Measurements from ENCODE around the gene VAV2. TPM values are rescaled to one million over a fixed set of nuclear protein-coding genes. Genes with fewer than 3 reads are reported as not detected.
"Not testable (repeated sequence)": the region's sequence is repeated elsewhere in the genome, so short reads cannot be mapped to it uniquely, and the experiment has no call there.

Gene VAV2
- total RNA-seq, 2 donors from 2014 or later, result 7.0 to 7.3 TPM

DNA sequence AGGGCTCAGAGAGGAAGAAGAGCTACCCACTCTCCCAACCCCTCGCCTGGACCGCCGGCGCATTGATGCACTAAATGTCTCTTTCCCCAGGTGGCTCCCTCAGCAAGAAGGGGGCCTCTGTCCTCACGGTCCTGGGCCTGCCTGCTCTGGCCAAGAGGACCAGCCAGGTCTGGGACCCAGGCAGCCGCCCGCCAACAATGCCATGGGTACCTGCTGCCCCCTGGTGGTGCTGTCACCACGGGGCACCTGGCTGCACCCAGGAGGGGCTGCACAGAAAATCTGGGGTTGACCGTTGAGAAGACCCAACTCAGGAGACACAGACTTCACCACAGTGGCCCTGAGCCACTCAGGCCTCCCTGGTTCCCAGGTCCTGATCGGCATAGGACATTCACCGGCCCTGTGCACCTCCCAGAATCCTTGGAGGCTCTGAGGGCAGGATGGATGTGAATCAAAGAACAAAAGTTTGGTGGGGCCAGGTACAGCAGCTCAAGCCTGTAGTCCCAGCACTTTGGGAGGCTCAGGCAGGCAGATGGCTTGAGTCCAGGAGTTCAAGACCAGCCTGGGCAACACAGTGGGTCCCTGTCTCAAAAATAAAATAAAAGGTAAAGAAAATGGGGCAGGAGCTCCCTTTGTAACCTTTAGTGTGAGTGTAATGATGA lies 2.4 kb upstream of the VAV2 start:
- H3K27me3 Mint-ChIP-seq, result no peaks in the 10 kb centered on the region
- H3K4me3 Mint-ChIP-seq, result peak overlapping the region; percentile 20
- no peak overlapping the region for H3K27ac Mint-ChIP-seq
- H3K4me1 Mint-ChIP-seq, result no peaks in the 10 kb centered on the region
- no peaks in the 10 kb centered on the region for H3K9me3 Mint-ChIP-seq
- no peaks in the 10 kb centered on the region for H3K36me3 Mint-ChIP-seq (ENCODE audit: low read depth)
- peak; percentile 53 for ATAC-seq (replicated peaks)

DNA sequence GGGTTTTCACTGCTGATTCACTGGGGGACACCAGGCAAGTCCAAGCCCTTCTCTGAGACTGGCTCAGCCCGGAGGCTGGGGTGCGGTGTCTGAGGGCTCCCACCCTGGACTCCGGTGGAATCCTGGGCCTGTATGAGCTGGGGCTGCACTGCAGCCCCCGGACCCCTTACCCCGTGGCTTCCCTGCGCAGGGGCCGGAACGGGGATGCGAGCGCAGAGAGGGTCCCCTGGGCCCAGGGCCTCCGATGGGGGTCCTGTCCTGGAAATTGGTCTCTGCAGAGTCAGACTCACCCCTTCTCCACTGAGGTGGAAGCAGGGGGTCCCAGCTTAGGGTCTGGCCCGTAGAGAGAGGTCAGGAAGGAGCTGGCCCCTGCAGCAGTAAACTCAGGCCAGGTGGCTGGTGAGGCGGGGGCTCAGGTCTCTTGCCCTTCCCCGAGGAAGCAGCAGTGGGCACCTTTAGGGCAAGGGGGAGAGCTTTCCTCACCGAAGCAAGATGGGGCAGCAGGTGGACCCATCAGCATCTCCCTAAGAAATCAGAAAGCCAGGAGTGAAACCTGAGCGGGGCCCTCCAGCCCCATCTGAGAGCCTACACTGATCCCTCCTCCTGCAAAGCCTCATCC lies 1.6 kb upstream of the VAV2 start:
- Mint-ChIP-seq H3K9me3 (no peaks in the 10 kb centered on the region), H3K27ac (no peak overlapping the region), H3K4me3 (peak overlapping the region; percentile 51), H3K36me3 (ENCODE audit: low read depth) (no peaks in the 10 kb centered on the region), H3K27me3 (no peaks in the 10 kb centered on the region), H3K4me1 (no peaks in the 10 kb centered on the region)
- ATAC-seq (replicated peaks), result no peak

DNA sequence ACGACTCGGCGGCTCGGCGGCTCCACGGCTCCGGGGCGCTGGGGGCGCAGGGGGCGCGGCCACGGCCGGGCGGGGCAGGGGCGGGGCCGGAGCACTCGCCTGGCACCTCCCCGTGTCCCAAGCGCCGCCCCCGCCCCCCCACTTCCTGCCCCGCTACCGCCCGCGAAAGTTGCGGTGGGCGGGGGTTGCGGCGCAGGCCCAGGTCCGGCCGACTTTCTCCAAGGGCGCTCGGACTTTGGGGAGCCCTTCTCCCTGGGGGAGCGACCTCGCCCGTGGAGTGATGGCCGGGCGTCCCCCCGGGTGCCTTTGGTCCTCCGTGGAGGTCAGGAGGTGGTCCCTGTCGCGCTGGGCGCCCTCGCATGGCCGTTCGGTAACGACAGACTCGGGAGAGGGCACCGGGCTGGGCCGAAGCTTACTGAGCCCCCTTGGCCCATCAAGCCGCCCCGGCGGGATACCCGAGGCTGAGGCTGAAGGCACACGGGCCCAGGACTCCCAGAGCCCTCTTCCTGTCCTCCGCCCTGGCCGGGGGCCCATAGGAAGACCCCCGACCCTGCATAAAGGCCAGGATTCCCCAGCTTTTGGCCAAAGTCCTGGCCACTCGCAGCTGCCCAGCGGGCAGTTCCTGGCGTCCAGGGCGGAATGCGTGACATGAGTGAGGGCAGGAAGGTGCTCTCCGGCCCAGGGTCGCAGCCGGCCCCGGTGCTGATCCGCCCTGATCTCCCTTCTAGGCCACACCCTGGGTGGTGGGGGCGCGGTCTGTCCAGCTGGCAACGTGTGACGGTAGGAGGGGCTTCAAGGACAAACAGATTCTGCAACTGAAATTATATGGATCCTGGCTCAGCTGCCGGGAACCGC lies 883 bp upstream of the VAV2 start:
- Mint-ChIP-seq H3K4me1 (no peaks in the 10 kb centered on the region), H3K4me3 (peak overlapping the region; percentile 51), H3K27me3 (no peaks in the 10 kb centered on the region), H3K9me3 (no peaks in the 10 kb centered on the region), H3K36me3 (ENCODE audit: low read depth) (no peaks in the 10 kb centered on the region), H3K27ac (no peak overlapping the region)
- ATAC-seq (replicated peaks), result peak; percentile 78

DNA sequence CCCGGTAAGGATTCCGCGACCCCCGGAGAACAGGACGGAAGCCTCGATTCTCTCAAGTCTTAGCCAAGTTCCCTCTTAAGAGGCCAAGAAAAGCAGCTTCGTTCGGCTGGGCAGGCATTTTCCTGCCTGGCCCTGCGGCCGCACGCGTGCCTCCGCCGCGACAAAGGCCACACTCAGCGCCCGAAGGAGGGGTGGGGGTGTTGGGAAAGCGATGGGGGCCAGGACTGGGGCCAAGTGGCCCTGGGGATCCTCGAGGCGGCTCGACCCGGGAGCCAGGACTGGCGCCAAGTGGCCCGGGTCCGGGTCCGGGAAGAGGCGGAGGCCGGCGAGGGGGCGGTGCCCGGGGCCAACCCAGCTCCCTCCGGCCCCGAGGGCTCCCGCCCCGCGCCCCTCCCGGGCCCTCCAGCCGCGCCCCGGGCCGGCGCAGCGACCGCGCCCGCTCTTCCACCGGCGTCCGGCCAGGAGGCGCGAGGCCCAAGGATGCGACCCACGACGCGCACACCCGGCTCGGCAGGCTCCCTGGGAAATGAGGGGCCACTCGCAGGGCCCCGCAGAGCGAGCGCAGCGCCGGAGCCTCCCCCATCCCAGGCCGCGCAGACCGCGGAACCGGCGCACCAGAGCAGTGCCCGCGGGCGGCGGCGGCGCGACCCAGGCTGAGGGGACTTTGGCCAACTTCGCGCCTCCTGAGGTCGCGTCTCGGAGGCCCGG lies 756 bp downstream of the VAV2 start:
- ATAC-seq (replicated peaks), result peak; percentile 5
- Mint-ChIP-seq H3K36me3 (ENCODE audit: low read depth) (no peaks in the 10 kb centered on the region), H3K4me1 (no peaks in the 10 kb centered on the region), H3K9me3 (no peaks in the 10 kb centered on the region), H3K27me3 (no peaks in the 10 kb centered on the region), H3K4me3 (peak overlapping the region; percentile 45), H3K27ac (no peak overlapping the region)

DNA sequence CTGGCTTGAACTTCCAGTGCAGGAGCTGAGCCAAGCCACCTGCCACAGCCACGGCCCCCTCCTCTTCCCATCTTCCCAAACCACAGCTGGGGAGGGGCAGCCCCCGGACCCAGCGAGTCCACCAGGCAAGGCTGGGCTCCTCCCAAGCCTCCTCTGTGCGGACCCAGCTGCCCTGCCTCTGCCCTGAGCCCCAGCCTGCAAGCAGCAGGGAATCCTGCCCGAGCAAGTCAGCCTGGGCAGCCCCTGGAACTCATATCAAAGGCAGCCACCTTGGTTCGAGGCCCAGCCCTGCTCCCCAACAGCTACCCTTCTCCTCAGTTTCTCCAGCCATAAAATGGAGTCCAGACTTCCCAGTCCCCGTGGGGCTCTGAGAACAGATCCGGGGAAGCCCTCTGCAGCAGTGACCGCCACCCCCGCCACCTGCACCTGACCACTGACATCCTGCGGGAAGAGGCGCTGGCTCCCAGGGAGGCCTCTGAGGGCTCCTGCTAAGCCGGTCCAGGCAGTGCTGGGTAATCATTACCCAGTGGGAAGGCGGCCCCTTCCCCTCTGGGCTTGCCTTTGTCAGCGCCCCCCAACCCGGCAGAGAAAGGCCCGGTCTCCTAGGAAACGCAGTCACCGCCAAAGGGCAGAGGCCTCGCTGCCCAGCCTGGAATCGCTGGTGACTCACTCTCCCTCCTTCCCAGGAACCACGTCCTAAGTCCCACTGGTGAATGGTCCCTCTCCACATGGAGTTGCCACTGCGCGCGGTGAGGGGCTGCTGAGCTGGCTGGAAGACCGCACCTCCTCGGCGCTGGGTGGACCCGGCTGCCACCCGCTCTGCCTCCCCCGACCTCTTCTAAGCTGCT lies 1.5 kb downstream of the VAV2 start:
- H3K27me3 Mint-ChIP-seq, result no peaks in the 10 kb centered on the region
- no peaks in the 10 kb centered on the region for H3K9me3 Mint-ChIP-seq
- H3K4me3 Mint-ChIP-seq, result peak overlapping the region; percentile 45
- ATAC-seq (replicated peaks), result no peak
- no peaks in the 10 kb centered on the region for H3K36me3 Mint-ChIP-seq (ENCODE audit: low read depth)
- H3K27ac Mint-ChIP-seq, result no peak overlapping the region
- no peaks in the 10 kb centered on the region for H3K4me1 Mint-ChIP-seq

DNA sequence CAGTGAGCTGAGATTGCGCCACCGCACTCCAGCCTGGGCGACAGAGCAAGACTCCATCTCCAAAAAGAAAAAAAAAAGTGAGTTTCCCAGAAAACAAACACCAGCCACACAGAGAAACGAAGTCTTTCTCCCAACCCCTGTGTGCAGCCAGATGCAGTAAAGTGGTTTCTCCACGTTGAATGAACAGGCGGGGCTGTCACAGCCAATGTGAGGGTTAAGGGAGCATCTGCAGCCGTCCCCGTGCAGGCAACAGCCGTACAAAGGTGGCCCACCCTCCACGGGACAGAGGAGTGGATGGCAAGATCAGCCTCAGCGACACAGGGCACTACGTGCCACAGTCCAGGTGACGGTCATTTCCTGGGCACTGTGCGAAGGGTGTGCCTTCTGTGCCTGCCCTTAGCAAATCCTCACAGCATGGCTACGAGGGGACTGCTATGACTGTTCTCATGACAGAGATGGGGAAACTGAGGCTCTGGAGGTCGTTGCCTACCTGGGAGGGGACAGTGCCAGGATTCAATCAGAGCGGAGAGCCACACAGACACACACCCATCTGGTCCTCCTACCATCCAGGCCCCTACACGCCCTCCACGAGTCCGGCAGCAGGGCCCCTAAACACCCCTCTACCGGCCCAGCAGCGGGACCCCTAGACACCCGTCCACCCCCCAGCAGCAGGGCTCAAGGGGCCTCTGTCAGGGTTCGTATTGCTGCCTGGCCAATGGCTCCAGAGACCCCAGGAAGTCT lies 2.3 kb downstream of the VAV2 start:
- Mint-ChIP-seq H3K4me3 (no peak overlapping the region), H3K27me3 (no peaks in the 10 kb centered on the region), H3K4me1 (no peaks in the 10 kb centered on the region), H3K36me3 (ENCODE audit: low read depth) (no peaks in the 10 kb centered on the region), H3K27ac (no peak overlapping the region), H3K9me3 (no peaks in the 10 kb centered on the region)
- no peak for ATAC-seq (replicated peaks)

DNA sequence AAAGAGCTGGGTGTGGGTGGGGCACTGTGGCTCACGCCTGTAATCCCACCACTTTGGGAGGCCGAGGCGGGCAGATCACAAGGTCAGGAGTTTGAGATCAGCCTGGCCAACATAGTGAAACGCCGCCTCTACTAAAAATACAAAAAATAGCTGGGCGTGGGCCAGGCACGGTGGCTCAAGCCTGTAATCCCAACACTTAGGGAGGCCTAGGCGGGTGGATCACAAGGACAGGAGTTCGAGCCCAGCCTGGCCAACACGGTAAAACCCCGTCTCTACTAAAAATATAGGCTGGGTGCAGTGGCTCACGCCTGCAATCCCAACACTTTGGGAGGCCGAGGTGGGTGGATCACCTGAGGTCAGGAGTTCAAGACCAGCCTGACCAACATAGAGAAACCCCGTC lies 3.4 kb downstream of the VAV2 start:
- not testable (repeated sequence) for H3K27me3 Mint-ChIP-seq

DNA sequence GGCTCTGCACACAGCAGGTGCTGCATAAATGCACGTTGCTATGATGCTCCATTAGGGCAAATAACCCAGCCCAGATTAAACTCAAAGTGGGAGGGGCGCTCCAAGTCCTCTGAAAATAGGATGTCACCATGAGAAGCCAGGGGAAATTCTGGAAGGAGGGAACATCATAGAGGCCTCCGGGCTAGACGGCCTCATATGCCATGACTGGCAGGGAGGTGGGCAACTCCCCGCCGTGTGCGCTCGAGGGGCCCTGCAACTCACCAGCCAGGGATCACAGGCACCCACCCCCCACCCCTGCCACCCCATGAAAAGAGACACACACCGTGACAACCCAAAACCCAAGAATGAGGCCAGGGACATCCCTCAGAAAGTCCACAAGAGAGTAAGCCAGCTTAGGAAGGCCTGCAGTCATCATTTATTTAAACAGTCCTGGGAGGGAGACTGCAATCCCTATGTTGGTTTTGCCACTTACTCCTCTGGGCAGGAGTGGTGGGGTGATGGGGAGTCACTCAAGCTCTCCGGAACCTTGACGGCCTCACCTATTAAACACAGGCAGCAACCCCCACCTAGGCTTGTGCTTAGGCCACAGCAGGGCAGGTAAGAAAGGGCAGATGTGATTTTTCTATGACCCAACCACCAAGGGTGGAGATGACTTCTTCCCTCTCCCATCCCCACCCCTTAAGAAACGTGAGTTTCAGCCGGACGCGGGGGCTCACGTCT lies 4.0 kb downstream of the VAV2 start:
- H3K27ac Mint-ChIP-seq, result no peak overlapping the region
- no peaks in the 10 kb centered on the region for H3K4me1 Mint-ChIP-seq
- H3K27me3 Mint-ChIP-seq, result no peaks in the 10 kb centered on the region
- no peaks in the 10 kb centered on the region for H3K9me3 Mint-ChIP-seq
- ATAC-seq (replicated peaks), result no peak
- H3K36me3 Mint-ChIP-seq (ENCODE audit: low read depth), result no peaks in the 10 kb centered on the region
- H3K4me3 Mint-ChIP-seq, result no peak overlapping the region

More for the DNA sequence above, 3.4 kb downstream of the VAV2 start:
- not testable (repeated sequence) for H3K9me3 Mint-ChIP-seq; H3K36me3 Mint-ChIP-seq (ENCODE audit: low read depth); H3K4me3 Mint-ChIP-seq; H3K27ac Mint-ChIP-seq; H3K4me1 Mint-ChIP-seq; ATAC-seq (replicated peaks)

DNA sequence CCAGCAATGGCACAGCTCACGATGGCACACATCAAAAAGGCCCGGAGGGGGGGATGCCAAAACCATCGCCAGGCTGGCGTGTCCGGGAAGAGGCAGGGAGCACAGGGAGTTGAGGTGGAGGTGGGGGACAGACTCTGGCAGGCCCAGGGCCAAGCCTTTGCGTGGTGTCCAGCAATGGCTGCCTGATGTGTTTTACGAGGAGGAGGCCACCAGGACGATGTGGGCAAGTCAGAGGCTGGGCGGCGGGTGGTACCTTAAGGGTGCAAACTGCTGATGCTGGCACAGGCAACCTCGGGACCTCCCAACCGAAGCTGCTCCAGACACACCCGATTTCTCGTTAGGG lies 4.7 kb downstream of the VAV2 start:
- no peaks in the 10 kb centered on the region for H3K4me1 Mint-ChIP-seq
- no peaks in the 10 kb centered on the region for H3K9me3 Mint-ChIP-seq
- no peaks in the 10 kb centered on the region for H3K27me3 Mint-ChIP-seq
- no peaks in the 10 kb centered on the region for H3K36me3 Mint-ChIP-seq (ENCODE audit: low read depth)
- H3K27ac Mint-ChIP-seq, result no peak overlapping the region
- no peak for ATAC-seq (replicated peaks)
- no peak overlapping the region for H3K4me3 Mint-ChIP-seq

DNA sequence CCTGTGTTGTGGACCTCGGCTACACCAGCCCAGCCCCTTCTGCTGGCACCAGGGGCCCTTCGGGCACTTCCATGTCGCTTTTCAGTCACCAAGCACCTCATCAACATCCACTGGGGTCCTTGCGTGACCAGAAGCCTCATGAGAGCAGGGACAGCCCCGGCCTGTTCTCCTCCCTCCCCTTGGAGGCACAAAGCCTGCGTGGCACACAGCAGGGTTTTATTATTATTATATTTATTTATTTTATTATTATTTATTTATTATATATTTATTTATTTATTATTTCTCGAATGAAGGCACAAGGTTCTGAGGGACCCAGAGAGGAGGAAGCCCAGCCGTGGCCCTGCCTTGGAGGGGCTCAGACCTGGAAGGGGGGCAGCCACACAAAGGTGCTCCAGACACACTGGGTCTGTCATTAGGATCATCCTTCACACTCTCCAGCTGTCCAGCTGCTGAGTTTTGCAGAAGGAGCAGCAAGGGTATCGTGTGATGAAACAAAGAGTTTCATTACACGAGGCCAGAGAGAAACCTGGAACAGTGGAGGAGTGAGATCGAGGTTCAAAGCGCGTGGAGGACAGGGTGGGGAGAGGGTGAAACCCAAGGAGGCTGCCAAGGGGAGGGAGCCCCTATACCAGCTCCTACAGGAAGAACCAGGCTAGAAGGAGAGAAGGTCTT lies 5.2 kb downstream of the VAV2 start:
- no peak overlapping the region for H3K27ac Mint-ChIP-seq
- H3K27me3 Mint-ChIP-seq, result no peaks in the 10 kb centered on the region
- H3K36me3 Mint-ChIP-seq (ENCODE audit: low read depth), result no peaks in the 10 kb centered on the region
- H3K9me3 Mint-ChIP-seq, result no peaks in the 10 kb centered on the region
- ATAC-seq (replicated peaks), result no peak
- H3K4me1 Mint-ChIP-seq, result no peaks in the 10 kb centered on the region
- no peak overlapping the region for H3K4me3 Mint-ChIP-seq

DNA sequence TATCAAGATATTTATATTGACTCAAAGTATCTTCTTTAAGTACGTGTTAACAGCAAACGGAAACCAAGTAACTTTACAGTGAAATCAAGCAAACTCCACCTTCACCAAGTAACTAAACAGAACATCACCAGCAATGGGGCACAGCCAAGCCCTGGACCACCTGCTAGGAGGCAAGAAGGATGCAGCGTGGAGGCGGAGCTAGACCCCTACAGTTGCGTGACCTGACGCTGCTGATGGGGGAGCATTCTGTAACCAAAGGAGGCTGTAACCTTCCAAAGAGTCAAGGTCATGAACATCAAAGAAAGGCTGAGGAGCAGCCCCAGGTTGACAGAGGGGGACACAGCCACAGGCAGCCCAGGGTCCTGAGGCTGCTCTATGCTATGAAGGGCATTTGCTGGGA lies 6.1 kb downstream of the VAV2 start:
- Mint-ChIP-seq H3K36me3 (ENCODE audit: low read depth) (no peaks in the 10 kb centered on the region), H3K27me3 (no peaks in the 10 kb centered on the region), H3K4me3 (no peak overlapping the region), H3K4me1 (no peaks in the 10 kb centered on the region), H3K9me3 (no peaks in the 10 kb centered on the region), H3K27ac (no peak overlapping the region)
- ATAC-seq (replicated peaks), result no peak

DNA sequence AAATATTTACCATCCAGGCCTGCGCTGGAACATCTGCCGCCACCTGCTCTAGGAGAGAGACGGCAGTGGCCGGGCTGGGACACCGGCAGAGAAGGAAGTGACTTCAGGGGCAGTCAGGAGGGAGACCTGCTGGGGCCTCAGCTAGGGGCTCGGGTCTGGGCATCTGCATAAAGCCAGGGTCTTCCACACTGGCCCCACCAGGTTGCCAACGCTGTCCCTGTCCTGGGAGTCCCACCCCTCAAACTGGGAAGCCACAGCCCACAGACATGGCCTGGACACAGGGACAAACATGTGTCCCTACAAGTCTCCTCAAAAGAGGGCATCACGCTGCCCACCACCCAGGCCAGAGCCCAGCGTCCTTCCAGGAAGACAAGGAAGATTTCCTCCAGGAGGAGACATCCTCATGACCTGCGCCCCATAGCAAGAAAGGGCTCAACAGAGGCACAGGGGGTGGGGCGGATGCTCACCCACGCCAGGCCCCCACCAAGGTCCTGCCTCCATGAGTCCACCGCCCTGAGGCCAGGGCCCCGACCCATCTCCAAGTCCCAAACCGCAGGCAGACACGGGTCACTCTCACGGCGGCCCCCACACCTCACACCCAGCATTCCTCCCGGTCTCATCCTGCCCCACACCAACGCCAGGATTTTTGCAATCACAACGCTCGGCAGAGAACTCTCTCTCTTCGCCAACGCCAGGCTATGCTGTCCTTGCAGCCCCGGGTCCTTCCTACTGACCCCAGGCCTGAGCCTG lies 9.0 kb downstream of the VAV2 start:
- H3K27me3 Mint-ChIP-seq, result no peaks in the 10 kb centered on the region
- H3K4me1 Mint-ChIP-seq, result no peaks in the 10 kb centered on the region
- no peak for ATAC-seq (replicated peaks)
- no peaks in the 10 kb centered on the region for H3K9me3 Mint-ChIP-seq
- H3K36me3 Mint-ChIP-seq (ENCODE audit: low read depth), result no peaks in the 10 kb centered on the region
- no peak overlapping the region for H3K4me3 Mint-ChIP-seq
- H3K27ac Mint-ChIP-seq, result no peak overlapping the region
